Nephron (organoid): ENCODE data around the gene TBC1D23.
"Not testable (repeated sequence)": the region's sequence is repeated elsewhere in the genome, so short reads cannot be mapped to it uniquely, and the experiment has no call there.

Source experiments
- H3K27ac Mint-ChIP-seq, 3 experiments: 2 replicates each; pipeline ENCODE4 v1.8.0; 2020; ENCODE audit warnings: mixed read lengths in 3 of 3, mild to moderate bottlenecking in 2 of 3, moderate library complexity in 1 of 3
- H3K27me3 Mint-ChIP-seq: 2 replicates; pipeline ENCODE4 v1.8.0; 2021; ENCODE audit warnings: low read depth, mild to moderate bottlenecking, moderate library complexity, mixed read lengths
- H3K36me3 Mint-ChIP-seq: 2 replicates; pipeline ENCODE4 v1.8.0; 2020; ENCODE audit warnings: low read depth, mixed read lengths
- H3K4me1 Mint-ChIP-seq: 2 replicates; pipeline ENCODE4 v1.8.0; 2020; ENCODE audit warnings: mixed read lengths
- H3K4me3 Mint-ChIP-seq, 3 experiments: 2 replicates each; pipeline ENCODE4 v1.8.0; 2020; ENCODE audit warnings: mild to moderate bottlenecking in 3 of 3, mixed read lengths in 3 of 3, moderate library complexity in 2 of 3
- H3K9me3 Mint-ChIP-seq: 2 replicates; pipeline ENCODE4 v1.8.0; 2020; ENCODE audit warnings: mixed read lengths
- CTCF ChIP-seq, 3 experiments: fragments of 200-600 bp; sonication (generic); IDR thresholded peaks; one replicate each; pipeline ENCODE4 v1.5.0; 2021; ENCODE audit warnings: antibody characterized with exemption in 3 of 3; ENCODE audit not compliant: unreplicated experiment in 3 of 3

The TBC1D23 gene

GRCh38 chr3:100230710-100231109 is 30.1 kb upstream of the TBC1D23 start:
- H3K4me3 Mint-ChIP-seq: no peak overlapping the region
- H3K27ac Mint-ChIP-seq: no peak overlapping the region
- H3K4me1 Mint-ChIP-seq: peaks cover 12% of the 10 kb centered on the region
- H3K36me3 Mint-ChIP-seq: no peaks in the 10 kb centered on the region
- no peak for TF ChIP-seq CTCF (IDR thresholded peaks at IDR 0.05; ENCODE audit: unreplicated experiment in 3 of 3)
- H3K9me3 Mint-ChIP-seq: peaks cover 13% of the 10 kb centered on the region
- H3K27me3 Mint-ChIP-seq: no peaks in the 10 kb centered on the region

GRCh38 chr3:100231668-100232067 is 29.1 kb upstream of the TBC1D23 start:
- TF ChIP-seq CTCF (IDR thresholded peaks at IDR 0.05; ENCODE audit: unreplicated experiment in 3 of 3): no peak
- H3K4me1 Mint-ChIP-seq: peaks cover 9% of the 10 kb centered on the region
- no peaks in the 10 kb centered on the region for H3K36me3 Mint-ChIP-seq
- peaks cover 20% of the 10 kb centered on the region for H3K9me3 Mint-ChIP-seq
- no peaks in the 10 kb centered on the region for H3K27me3 Mint-ChIP-seq
- no peak overlapping the region for H3K4me3 Mint-ChIP-seq
- no peak overlapping the region for H3K27ac Mint-ChIP-seq

GRCh38 chr3:100234364-100234763 is 26.4 kb upstream of the TBC1D23 start:
- no peak overlapping the region for H3K4me3 Mint-ChIP-seq
- no peaks in the 10 kb centered on the region for H3K4me1 Mint-ChIP-seq
- H3K27ac Mint-ChIP-seq: no peak overlapping the region
- H3K9me3 Mint-ChIP-seq: peaks cover 24% of the 10 kb centered on the region
- no peak for TF ChIP-seq CTCF (IDR thresholded peaks at IDR 0.05; ENCODE audit: unreplicated experiment in 3 of 3)
- no peaks in the 10 kb centered on the region for H3K27me3 Mint-ChIP-seq
- no peaks in the 10 kb centered on the region for H3K36me3 Mint-ChIP-seq

- Mint-ChIP-seq H3K4me3 (no peak overlapping the region), H3K27ac (no peak overlapping the region), H3K27me3 (no peaks in the 10 kb centered on the region), H3K36me3 (no peaks in the 10 kb centered on the region), H3K9me3 (peaks cover 27% of the 10 kb centered on the region), H3K4me1 (no peaks in the 10 kb centered on the region)
- no peak for TF ChIP-seq CTCF (IDR thresholded peaks at IDR 0.05; ENCODE audit: unreplicated experiment in 3 of 3)
Observed at GRCh38 chr3:100238599-100238998, 22.2 kb upstream of the TBC1D23 start.

GRCh38 chr3:100242471-100242870 is 18.3 kb upstream of the TBC1D23 start:
- not testable (repeated sequence) for H3K27ac Mint-ChIP-seq, H3K36me3 Mint-ChIP-seq, H3K27me3 Mint-ChIP-seq, H3K4me3 Mint-ChIP-seq, H3K4me1 Mint-ChIP-seq
- H3K9me3 Mint-ChIP-seq: peaks cover 17% of the 10 kb centered on the region

- no peaks in the 10 kb centered on the region for H3K4me1 Mint-ChIP-seq
- no peaks in the 10 kb centered on the region for H3K27me3 Mint-ChIP-seq
- H3K27ac Mint-ChIP-seq: no peak overlapping the region
- TF ChIP-seq CTCF (IDR thresholded peaks at IDR 0.05; ENCODE audit: unreplicated experiment in 3 of 3): no peak
- peaks cover 7% of the 10 kb centered on the region for H3K9me3 Mint-ChIP-seq
- no peaks in the 10 kb centered on the region for H3K36me3 Mint-ChIP-seq
- no peak overlapping the region for H3K4me3 Mint-ChIP-seq
Observed at GRCh38 chr3:100244264-100244663, 16.5 kb upstream of the TBC1D23 start.
